Natural killer cell (primary cell): ENCODE measurements around the gene ERCC5. TPM values are rescaled to one million over a fixed set of nuclear protein-coding genes. Genes with fewer than 3 reads are reported as not detected.

ENCODE experiments used
- ATAC-seq, 3 donors: fragments of 150-1000 bp in 2 of 3; fragments of 200-7000 bp in 1 of 3; cut with Tn5 transposase; 1 replicate in 1 of 3; 2 replicates in 2 of 3; pipeline ENCODE4 v1.10.0; 2021; ENCODE audit warnings: mild to moderate bottlenecking in 2 of 3, moderate library complexity in 2 of 3
- DNase-seq, 2 donors: peaks; one replicate each; pipeline versions ENCODE4 v3.0.0 to v3.0.0-alpha.2; 2013 to 2021; ENCODE audit warnings: mixed read lengths in 1 of 2
- H3K27ac ChIP-seq: one replicate; pipeline ENCODE4 v1.5.1; 2013; ENCODE audit warnings: mild to moderate bottlenecking, low read length
- H3K27me3 ChIP-seq: one replicate; pipeline ENCODE4 v1.6.1; 2013; ENCODE audit warnings: low read length; ENCODE audit not compliant: control insufficient read depth, insufficient read depth
- H3K36me3 ChIP-seq: one replicate; pipeline ENCODE4 v1.6.1; 2013; ENCODE audit warnings: low read length; ENCODE audit not compliant: control insufficient read depth, insufficient read depth
- H3K4me1 ChIP-seq: one replicate; pipeline ENCODE4 v1.6.1; 2013; ENCODE audit warnings: low read length; ENCODE audit not compliant: control insufficient read depth, insufficient read depth
- H3K4me3 ChIP-seq: one replicate; pipeline ENCODE4 v1.5.1; 2013; ENCODE audit warnings: low read length
- H3K9me3 ChIP-seq: one replicate; pipeline ENCODE4 v1.6.1; 2013; ENCODE audit warnings: low read length; ENCODE audit not compliant: control insufficient read depth, insufficient read depth
- H3K27ac Mint-ChIP-seq, 2 donors: one replicate each; pipeline ENCODE4 v1.8.0; 2022; ENCODE audit warnings: mild to moderate bottlenecking in 2 of 2, mixed read lengths in 2 of 2, moderate library complexity in 1 of 2
- H3K27me3 Mint-ChIP-seq, 2 donors: one replicate each; pipeline ENCODE4 v1.8.0; 2022; ENCODE audit warnings: low read depth in 2 of 2, mixed read lengths in 2 of 2
- H3K36me3 Mint-ChIP-seq: one replicate; pipeline ENCODE4 v1.8.0; 2022; ENCODE audit warnings: mixed read lengths
- H3K4me1 Mint-ChIP-seq, 2 donors: one replicate each; pipeline ENCODE4 v1.8.0; 2022; ENCODE audit warnings: mixed read lengths in 2 of 2
- H3K4me3 Mint-ChIP-seq: one replicate; pipeline ENCODE4 v1.8.0; 2022; ENCODE audit warnings: mild to moderate bottlenecking, moderate library complexity, mixed read lengths
- H3K9me3 Mint-ChIP-seq, 2 donors: one replicate each; pipeline ENCODE4 v1.8.0; 2022; ENCODE audit warnings: mixed read lengths in 2 of 2
- CTCF ChIP-seq: fragments of 200-600 bp; IDR thresholded peaks from one replicate; pipeline ENCODE4 v1.8.0; 2022; ENCODE audit warnings: antibody characterized with exemption
- WGBS: methylation state at CpG from one replicate; pipeline ENCODE4 v1.1.7; 2013; ENCODE audit warnings: missing lambda C conversion rate; ENCODE audit not compliant: insufficient coverage; 5-methylcytosine and 5-hydroxymethylcytosine counted together
- intact Hi-C: fragments of 100-400 bp; cut with micrococcal nuclease; formaldehyde crosslinking; loops from one replicate; pipeline ENCODE4 v1.14.2; 2022
- total RNA-seq, 4 donors: library from RNA; stranded (reverse); fragments of 120-200 nt in 1 of 4; gene quantifications; one replicate each; pipeline versions ENCODE4 v1.2.3 to v1.2.4, GENCODE V29; 2013 to 2022

ERCC5 gene
- total RNA-seq, 3 donors from 2014 or later (not counting 1 experiment from before 2014, with no cell fraction given): 110 to 127 (median 126) TPM

DNA sequence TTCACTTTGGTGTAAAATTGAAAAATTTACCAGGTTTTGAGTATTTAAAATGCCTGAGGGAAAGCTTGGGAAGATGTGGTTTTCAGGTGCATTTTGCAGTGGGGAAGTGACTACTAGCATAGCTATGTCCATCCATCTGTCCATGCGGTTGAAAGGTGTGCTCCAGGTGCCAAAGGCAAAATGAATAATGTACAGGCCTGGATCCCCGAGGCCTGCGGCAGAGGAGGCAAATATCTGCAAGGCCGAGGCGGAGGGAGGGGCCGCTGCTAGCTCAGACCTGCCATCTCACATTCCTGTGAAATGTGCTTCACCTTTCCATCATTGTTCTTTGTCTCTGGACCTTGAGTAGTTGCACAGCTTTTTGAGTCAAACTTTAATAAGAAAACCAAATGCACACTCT lies 65.5 kb downstream of the ERCC5 start:
- H3K27me3 Mint-ChIP-seq: peaks cover 15 to 33% of the 10 kb centered on the region in 2 donors
- no peak overlapping the region for H3K4me3 ChIP-seq

DNA sequence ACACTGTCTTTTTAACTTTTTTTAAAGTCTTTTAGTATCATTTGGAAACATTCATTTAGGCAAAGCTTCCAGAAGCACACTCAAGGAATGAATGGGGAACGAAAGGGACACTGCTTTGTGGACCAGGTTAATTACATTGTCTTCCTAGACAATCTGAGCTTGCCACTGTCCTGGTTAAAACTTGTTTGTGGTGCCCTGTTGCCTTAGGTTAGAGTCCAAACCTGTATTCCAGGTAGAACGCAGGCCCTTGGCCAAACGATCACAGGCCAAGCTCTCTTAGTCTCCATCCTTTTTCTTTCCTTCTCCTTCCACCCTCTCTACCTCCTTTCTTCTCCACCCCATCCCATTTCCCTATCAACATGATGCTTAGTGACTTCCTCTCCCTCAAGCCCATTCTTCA lies 66.8 kb downstream of the ERCC5 start:
- H3K4me3 Mint-ChIP-seq: no peak overlapping the region
- no peaks in the 10 kb centered on the region for H3K4me1 ChIP-seq
- no peak for TF ChIP-seq CTCF
- DNase-seq: no peak
- H3K27ac ChIP-seq: no peak overlapping the region
- intact Hi-C loops: no loop called here
- no peak overlapping the region for H3K4me3 ChIP-seq
- H3K4me1 Mint-ChIP-seq: no peaks in the 10 kb centered on the region
- no peak for ATAC-seq
- no peaks in the 10 kb centered on the region for H3K9me3 ChIP-seq
- peaks cover 20 to 30% of the 10 kb centered on the region in 2 donors for H3K27me3 Mint-ChIP-seq
- no peak overlapping the region for H3K27ac Mint-ChIP-seq
- H3K36me3 ChIP-seq: no peaks in the 10 kb centered on the region
- 89% methylated on average over 3 of the region's 3 CpGs for WGBS
- peaks cover 2% of the 10 kb centered on the region for H3K27me3 ChIP-seq
- H3K36me3 Mint-ChIP-seq: no peaks in the 10 kb centered on the region
- no peaks in the 10 kb centered on the region for H3K9me3 Mint-ChIP-seq

More for the DNA sequence above, 65.5 kb downstream of the ERCC5 start:
- H3K4me1 Mint-ChIP-seq: no peaks in the 10 kb centered on the region
- no peak overlapping the region for H3K27ac Mint-ChIP-seq
- Histone ChIP-seq H3K36me3 (no peaks in the 10 kb centered on the region), H3K27me3 (peaks cover 3% of the 10 kb centered on the region), H3K27ac (no peak overlapping the region), H3K4me1 (no peaks in the 10 kb centered on the region), H3K9me3 (no peaks in the 10 kb centered on the region)
- H3K36me3 Mint-ChIP-seq: no peaks in the 10 kb centered on the region
- WGBS: 86% methylated on average over 6 of the region's 6 CpGs
- ATAC-seq (no peak), DNase-seq (no peak)
- intact Hi-C loops: no loop called here
- TF ChIP-seq CTCF: no peak
- no peaks in the 10 kb centered on the region for H3K9me3 Mint-ChIP-seq
- no peak overlapping the region for H3K4me3 Mint-ChIP-seq

- Histone ChIP-seq H3K4me3 (no peak overlapping the region), H3K36me3 (no peaks in the 10 kb centered on the region), H3K4me1 (no peaks in the 10 kb centered on the region), H3K27me3 (no peaks in the 10 kb centered on the region), H3K27ac (no peak overlapping the region), H3K9me3 (no peaks in the 10 kb centered on the region)
- WGBS: 51% methylated on average over 5 of the region's 7 CpGs
- no peak overlapping the region for H3K4me3 Mint-ChIP-seq
- ATAC-seq (no peak), DNase-seq (no peak)
- intact Hi-C loops: no loop called here
- H3K27me3 Mint-ChIP-seq: peaks cover 15 to 30% of the 10 kb centered on the region in 2 donors
- no peaks in the 10 kb centered on the region for H3K36me3 Mint-ChIP-seq
- no peaks in the 10 kb centered on the region for H3K4me1 Mint-ChIP-seq
- H3K9me3 Mint-ChIP-seq: no peaks in the 10 kb centered on the region
- H3K27ac Mint-ChIP-seq: no peak overlapping the region
- TF ChIP-seq CTCF: no peak
Measured at GRCh38 chr13:102913914-102914313, 68.1 kb downstream of the ERCC5 start.

DNA sequence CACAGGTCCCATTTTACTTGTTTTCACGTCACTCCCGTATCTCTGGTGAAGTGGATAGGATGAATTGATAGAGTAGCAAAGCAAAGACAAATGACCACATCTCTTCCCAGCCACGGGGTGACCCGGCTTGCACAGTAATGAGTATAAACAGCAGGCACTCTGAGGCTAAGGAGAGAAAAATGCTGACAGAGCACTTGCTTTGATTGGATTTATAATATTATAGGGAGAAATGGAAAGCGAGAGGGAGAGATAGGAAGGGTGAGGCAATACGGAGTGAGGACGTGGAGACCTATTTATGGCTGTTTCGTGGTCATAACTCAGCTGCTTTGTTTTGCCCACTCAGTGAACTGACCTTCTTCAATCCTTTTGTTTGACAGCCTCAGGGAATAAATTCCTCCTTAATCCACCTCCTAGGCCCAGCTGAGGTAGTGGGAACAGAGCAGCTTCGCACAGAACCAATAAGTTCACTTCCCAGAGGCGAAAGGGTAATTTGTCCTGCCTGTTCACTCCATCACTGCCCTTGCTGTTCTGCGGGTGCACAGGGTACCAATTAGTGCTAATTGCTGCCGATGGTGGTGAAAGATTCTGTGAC lies 68.6 kb downstream of the ERCC5 start:
- Histone ChIP-seq H3K4me3 (no peak overlapping the region), H3K9me3 (no peaks in the 10 kb centered on the region), H3K27ac (no peak overlapping the region), H3K27me3 (no peaks in the 10 kb centered on the region), H3K36me3 (no peaks in the 10 kb centered on the region), H3K4me1 (no peaks in the 10 kb centered on the region)
- no peak for DNase-seq
- Mint-ChIP-seq H3K27ac (no peak overlapping the region), H3K27me3 (peaks cover 18 to 30% of the 10 kb centered on the region in 2 donors), H3K36me3 (no peaks in the 10 kb centered on the region), H3K4me1 (no peaks in the 10 kb centered on the region), H3K4me3 (no peak overlapping the region), H3K9me3 (no peaks in the 10 kb centered on the region)
- intact Hi-C loops: no loop called here
- 95% methylated on average over 12 of the region's 12 CpGs for WGBS
- TF ChIP-seq CTCF: no peak
- ATAC-seq: no peak
